Esophagus muscularis mucosa (tissue), 2 donors: Measurements from ENCODE around the gene CPEB1.
"Not testable (repeated sequence)": the region's sequence is repeated elsewhere in the genome, so short reads cannot be mapped to it uniquely, and the experiment has no call there.

Source experiments
- EP300 ChIP-seq: sonication (generic); formaldehyde crosslinking; IDR thresholded peaks from one replicate; pipeline ENCODE4 v1.6.1; 2017; ENCODE audit warnings: antibody characterized with exemption
- POLR2A ChIP-seq: fragments of 450-650 bp; IDR thresholded peaks from one replicate; pipeline ENCODE4 v1.6.1; 2017; ENCODE audit warnings: antibody characterized with exemption, moderate library complexity, mild to moderate bottlenecking, low read depth

DNA sequence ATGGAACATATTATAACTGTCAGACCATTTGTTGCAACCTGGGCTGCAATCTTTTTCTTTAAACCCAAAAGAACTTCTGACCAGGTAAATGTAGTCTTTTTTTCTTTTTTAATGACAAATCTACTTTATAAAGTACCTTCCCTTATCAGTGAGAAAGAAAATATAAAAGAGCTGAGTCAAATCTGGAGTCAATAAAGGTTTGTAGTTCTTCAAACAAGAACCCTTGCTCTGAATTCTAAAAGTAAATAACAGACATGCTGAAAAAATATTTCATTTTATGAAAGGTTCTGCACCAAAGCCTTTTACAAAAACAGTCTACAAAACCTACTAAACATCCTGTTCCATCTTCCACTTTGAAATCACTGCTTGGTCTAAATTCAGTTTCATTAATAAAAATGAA, 149.2 kb downstream of the CPEB1 start:
- TF ChIP-seq EP300, POLR2A: not testable (repeated sequence)
